NCI-H1092 treated with DMSO at 0.1 percent for 48 hours (cell line): Measurements from ENCODE around the gene GPR107.

Experiments used
- DNase-seq: peaks from one replicate; lab custom pipeline; 2025; lab: John Stamatoyannopoulos, UW

Gene GPR107

DNA sequence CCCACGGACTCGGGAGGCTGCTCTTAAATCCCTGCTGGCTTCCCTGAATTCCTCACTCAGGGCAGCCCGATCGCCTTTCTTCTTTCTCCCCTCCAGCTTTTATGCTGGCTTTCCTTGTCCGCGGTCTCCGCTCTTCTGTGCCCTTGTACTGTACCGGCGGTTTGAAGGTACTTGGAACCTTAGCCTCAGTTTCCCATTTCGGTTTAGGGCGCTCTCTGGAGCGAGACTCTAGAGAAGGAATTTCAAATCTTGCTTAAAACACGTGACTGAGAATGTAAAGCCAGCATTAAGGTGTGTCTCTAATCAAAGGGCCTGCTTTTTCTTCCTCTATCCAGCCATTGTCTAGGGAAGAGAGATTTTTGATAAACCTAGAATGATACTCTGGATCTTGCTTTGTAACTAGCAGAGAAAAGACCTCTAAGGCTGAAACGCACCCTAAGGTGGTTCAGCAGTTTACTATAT is 650 bp downstream of the GPR107 start:
- no peak for DNase-seq

DNA sequence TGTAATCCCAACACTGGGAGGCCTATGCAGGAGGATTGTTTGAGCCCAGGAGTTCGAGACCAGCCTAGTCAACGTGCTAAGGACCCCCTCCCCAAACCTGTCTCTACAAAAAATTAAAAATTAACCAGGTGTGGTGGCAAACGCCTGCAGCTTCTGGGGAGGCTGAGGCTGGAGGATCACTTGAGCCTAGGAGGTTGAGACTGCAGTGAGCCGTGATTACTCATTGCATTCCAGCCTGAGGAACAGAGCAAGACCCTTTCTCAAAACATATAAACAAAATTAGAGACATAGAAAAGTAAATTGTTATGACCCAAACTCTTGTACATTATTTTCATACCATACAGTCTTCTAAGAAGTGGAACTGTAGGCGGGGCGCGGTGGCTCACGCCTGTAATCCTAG is 1.1 kb downstream of the GPR107 start:
- DNase-seq = no peak

- DNase-seq = no peak
Observed at GRCh38 chr9:130058154-130058553, 4.4 kb downstream of the GPR107 start.

DNA sequence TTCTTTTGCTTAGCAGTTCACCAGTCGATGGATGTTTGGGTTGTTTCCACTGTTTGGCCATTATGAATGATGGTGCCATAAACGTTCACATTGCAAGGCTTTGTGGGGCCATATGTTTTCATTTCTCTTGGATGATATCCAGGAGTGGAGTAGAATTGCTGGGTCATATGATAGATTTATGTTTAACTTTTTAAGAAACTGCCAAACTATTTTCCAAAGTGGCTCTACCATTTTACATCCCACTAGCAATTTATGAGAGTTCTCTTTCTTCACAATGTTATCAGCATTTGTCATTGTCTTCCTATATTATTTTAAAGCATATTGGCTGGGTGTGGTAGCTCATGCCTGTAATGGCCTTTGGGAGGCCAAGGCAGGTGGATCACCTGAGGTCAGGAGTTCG is 5.2 kb downstream of the GPR107 start:
- DNase-seq = no peak

- DNase-seq = no peak
Observed at GRCh38 chr9:130060296-130060695, 6.6 kb downstream of the GPR107 start.

GRCh38 chr9:130062750-130063149 is 9.0 kb downstream of the GPR107 start:
- no peak for DNase-seq

GRCh38 chr9:130064621-130065020 is 10.9 kb downstream of the GPR107 start:
- no peak for DNase-seq

DNA sequence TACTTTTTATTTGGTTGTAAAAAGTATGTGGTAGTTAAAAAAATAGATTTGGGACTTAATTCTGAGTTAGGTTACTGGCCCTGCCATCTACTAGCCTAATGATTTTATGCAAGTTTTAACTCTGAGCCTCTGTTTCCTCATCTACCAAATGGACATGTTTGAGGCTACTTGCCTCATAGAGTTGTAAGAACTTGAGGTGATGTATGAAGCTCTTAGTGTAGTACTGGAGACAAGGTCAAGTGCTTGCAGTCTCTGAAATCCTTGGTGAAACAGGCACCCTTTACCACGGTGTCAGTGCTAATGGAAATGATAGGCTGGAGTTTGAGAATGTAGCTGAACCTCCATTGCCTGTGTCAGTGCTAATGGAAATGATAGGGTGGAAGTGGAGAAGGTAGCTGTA is 15.3 kb downstream of the GPR107 start:
- no peak for DNase-seq

GRCh38 chr9:130072515-130073235 is 19.0 kb downstream of the GPR107 start:
- DNase-seq = no peak

DNA sequence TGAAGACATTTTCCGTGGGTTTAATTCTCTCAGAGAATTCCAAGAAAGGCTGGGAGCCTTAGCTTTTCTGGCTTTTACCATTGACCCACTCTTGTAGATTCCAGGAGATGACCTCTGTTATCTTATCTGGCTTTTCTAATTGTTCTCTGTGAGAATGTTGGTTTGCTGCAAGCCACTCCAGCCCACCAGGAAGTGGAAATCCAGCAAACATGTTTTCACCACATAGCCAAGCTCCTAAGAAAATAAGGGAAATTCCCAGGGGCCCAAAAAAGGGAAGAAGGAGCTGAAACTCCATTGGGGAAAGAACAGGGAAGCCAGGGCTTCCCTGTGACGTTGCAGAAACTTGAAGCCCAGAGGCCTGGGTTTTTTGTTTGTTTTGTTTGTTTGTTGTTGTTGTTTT is 19.7 kb downstream of the GPR107 start:
- DNase-seq = no peak

DNA sequence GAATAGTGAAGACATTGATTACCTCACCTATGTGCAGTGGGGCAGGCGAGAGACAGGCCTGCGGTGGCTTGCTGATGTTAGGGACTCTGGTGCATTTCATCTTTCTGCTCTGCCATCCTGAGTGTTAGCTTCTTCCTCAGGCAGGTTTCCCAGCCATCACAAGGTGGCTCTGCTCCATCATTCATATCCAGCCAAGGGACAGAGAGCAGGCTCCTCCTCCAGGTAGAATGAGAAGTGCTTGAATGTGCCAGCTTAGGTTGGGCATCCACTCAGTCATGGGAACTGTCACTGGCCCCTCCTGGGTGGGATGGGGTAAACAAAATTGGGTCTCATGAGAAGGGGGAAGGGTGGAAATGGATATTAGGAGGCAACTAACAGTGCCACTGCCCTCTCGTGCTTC is 24.8 kb downstream of the GPR107 start:
- no peak for DNase-seq

GRCh38 chr9:130084337-130084736 is 30.6 kb downstream of the GPR107 start:
- no peak for DNase-seq

DNA sequence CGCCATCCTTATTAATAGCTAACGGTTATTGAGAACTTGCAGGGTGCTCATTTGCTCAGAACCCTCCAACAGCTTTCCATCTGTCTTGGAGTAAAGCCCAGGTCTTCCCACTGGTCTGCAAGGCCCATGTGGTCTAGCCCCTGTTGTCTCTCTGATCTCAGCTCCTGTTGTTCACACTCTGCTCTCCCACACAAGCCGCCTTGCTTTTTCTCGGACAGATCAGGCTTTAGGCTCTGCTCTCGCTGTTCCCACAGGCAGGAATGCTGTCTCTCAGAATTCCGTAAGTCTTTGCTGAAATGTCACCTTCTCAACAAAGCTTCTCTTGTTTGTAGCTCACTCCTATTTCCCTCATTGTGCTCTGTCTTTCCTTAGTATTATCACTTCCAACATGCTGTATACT is 34.3 kb downstream of the GPR107 start:
- no peak for DNase-seq

DNA sequence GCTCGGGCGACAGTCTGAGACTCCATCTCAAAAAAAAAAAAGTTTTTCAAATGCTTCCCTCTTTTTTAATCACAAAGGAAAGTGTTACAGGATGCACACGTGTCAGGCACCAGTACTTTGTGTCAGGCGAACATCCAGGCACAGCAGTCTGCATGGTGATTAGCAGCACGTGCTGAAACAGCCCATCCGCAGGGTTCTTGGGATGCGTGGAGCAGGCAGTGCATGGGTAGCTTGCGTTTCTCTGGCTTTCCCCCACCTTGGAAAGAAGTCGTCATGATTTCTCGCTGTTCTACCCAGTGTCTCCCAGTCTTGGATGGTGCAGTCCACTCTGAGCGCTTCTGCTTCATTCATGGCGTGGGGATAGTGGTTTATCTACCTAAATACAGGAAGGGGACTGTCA is 35.4 kb downstream of the GPR107 start:
- DNase-seq = no peak

- no peak for DNase-seq
Observed at GRCh38 chr9:130090915-130091314, 37.2 kb downstream of the GPR107 start.

- DNase-seq = no peak
Observed at GRCh38 chr9:130092910-130093309, 39.2 kb downstream of the GPR107 start.

DNA sequence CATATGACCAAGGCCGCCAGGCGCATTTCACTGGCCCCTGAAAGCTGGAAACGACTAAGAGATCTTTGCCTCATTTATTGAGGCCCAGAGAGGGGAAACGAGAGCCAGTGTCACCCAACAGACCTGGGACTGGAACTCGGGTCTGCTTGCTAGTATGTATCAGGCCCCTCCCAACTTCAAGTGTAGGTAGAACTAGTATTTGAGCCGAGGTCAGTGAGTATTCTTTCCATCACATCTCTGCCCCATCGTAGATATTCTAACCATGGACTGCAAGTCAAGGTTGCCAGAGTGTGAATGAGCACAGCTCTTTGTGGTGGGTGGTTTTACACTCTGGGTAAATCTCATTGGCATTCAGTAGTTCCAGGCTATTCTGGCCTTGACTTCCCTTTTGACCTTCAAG is 42.2 kb downstream of the GPR107 start:
- no peak for DNase-seq

- DNase-seq = no peak
Observed at GRCh38 chr9:130100681-130101080, 47.0 kb downstream of the GPR107 start.

- DNase-seq = no peak
Observed at GRCh38 chr9:130101915-130102314, 48.2 kb downstream of the GPR107 start.

- DNase-seq = no peak
Observed at GRCh38 chr9:130104491-130105193, 50.9 kb downstream of the GPR107 start.

GRCh38 chr9:130106860-130107233 is 53.1 kb downstream of the GPR107 start:
- DNase-seq = no peak

- DNase-seq = peak; percentile 64
Observed at GRCh38 chr9:130107234-130107861, 53.6 kb downstream of the GPR107 start.

- no peak for DNase-seq
Observed at GRCh38 chr9:130107955-130108354, 54.2 kb downstream of the GPR107 start.
